Neural cell (in vitro differentiated cells): ENCODE data around the gene GMPR.
"Not testable (repeated sequence)": the region's sequence is repeated elsewhere in the genome, so short reads cannot be mapped to it uniquely, and the experiment has no call there.

ENCODE experiments used
- MXI1 ChIP-seq: fragments of 450-650 bp; conservative IDR thresholded peaks from 2 replicates; pipeline ENCODE4 v1.6.1; 2014; ENCODE audit warnings: antibody characterized with exemption, mild to moderate bottlenecking; ENCODE audit not compliant: poor library complexity, severe bottlenecking
- POLR2AphosphoS5 ChIP-seq: IDR thresholded peaks from 2 replicates; pipeline ENCODE4 v1.6.1; 2012
- TF ChIP-seq, protein P1 (sequence below): fragments of 450-650 bp; IDR thresholded peaks from 2 replicates; pipeline ENCODE4 v1.5.1; 2014; ENCODE audit warnings: antibody characterized with exemption, mild to moderate bottlenecking, moderate library complexity; ENCODE audit not compliant: poor library complexity, severe bottlenecking

- TF ChIP-seq MXI1, POLR2AphosphoS5: not testable (repeated sequence)
- TF ChIP-seq, protein P1, sequence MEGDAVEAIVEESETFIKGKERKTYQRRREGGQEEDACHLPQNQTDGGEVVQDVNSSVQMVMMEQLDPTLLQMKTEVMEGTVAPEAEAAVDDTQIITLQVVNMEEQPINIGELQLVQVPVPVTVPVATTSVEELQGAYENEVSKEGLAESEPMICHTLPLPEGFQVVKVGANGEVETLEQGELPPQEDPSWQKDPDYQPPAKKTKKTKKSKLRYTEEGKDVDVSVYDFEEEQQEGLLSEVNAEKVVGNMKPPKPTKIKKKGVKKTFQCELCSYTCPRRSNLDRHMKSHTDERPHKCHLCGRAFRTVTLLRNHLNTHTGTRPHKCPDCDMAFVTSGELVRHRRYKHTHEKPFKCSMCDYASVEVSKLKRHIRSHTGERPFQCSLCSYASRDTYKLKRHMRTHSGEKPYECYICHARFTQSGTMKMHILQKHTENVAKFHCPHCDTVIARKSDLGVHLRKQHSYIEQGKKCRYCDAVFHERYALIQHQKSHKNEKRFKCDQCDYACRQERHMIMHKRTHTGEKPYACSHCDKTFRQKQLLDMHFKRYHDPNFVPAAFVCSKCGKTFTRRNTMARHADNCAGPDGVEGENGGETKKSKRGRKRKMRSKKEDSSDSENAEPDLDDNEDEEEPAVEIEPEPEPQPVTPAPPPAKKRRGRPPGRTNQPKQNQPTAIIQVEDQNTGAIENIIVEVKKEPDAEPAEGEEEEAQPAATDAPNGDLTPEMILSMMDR: not testable (repeated sequence)
Measured at GRCh38 chr6:16226117-16227047, 12.0 kb upstream of the GMPR start.
